Upper lobe of right lung (tissue), 1 donor: Measurements from ENCODE around the gene CAPRIN2. TPM values are rescaled to one million over a fixed set of nuclear protein-coding genes. Genes with fewer than 3 reads are reported as not detected.

Experiments used
- ATAC-seq: fragments of 200-7000 bp; cut with Tn5 transposase; one replicate; pipeline ENCODE4 v1.9.1; 2020; ENCODE audit warnings: mild to moderate bottlenecking, moderate library complexity
- DNase-seq: peaks from one replicate; pipeline ENCODE4 v3.0.0-alpha.2; 2020
- H3K27ac ChIP-seq: fragments of 200-600 bp; one replicate; pipeline ENCODE4 v1.8.0; 2022
- H3K27me3 ChIP-seq: fragments of 200-600 bp; one replicate; pipeline ENCODE4 v1.8.0; 2022; ENCODE audit warnings: mild to moderate bottlenecking
- H3K36me3 ChIP-seq: fragments of 200-600 bp; one replicate; pipeline ENCODE4 v1.8.0; 2022
- H3K4me1 ChIP-seq: fragments of 200-600 bp; one replicate; pipeline ENCODE4 v1.8.0; 2022
- H3K4me3 ChIP-seq: fragments of 200-600 bp; one replicate; pipeline ENCODE4 v1.8.0; 2022; ENCODE audit warnings: mild to moderate bottlenecking
- H3K9me3 ChIP-seq: fragments of 200-600 bp; one replicate; pipeline ENCODE4 v1.8.0; 2022
- CTCF ChIP-seq: fragments of 200-600 bp; IDR thresholded peaks from one replicate; pipeline ENCODE4 v1.8.0; 2022; ENCODE audit warnings: antibody characterized with exemption
- intact Hi-C: fragments of 100-400 bp; cut with DNase I; formaldehyde crosslinking; loops from one replicate; pipeline ENCODE4 v1.11.0; 2022
- long read RNA-seq: library from polyadenylated mRNA; unstranded; transcript quantifications from one replicate; pipeline ENCODE4 v2.0.0, GENCODE V29; 2021
- total RNA-seq: library from RNA; stranded (reverse); fragmentation: NEBNext Ultra II Directional; extraction: Animal tissue kit (Norgen Biotek cat#: 25700); gene quantifications from one replicate; pipeline ENCODE4 v1.2.1, GENCODE V29; 2021
- donor health status: DM: no; HTN: yes; CAD: no; lungs with severe emphysema.

The CAPRIN2 gene
- 17.2 TPM for total RNA-seq
- long read RNA-seq, partial matches to known transcripts = 0 of 10 reads
- long read RNA-seq, other reads (novel, unspliced or antisense) = 10 of 10 reads

GRCh38 chr12:30754750-30755394 is at the start of gene CAPRIN2:
CAPRIN2 (minus strand) TSS chr12:30754951; CDS start chr12:30753520, 1,431 bp downstream.
- Histone ChIP-seq H3K36me3 (no peaks in the 10 kb centered on the region), H3K4me1 (peaks cover 12% of the 10 kb centered on the region), H3K27me3 (no peaks in the 10 kb centered on the region), H3K4me3 (peak within 1 kb of the TSS; percentile 85), H3K9me3 (no peaks in the 10 kb centered on the region), H3K27ac (peak within 1 kb of the TSS; percentile 88)
- peak; percentile 32 for TF ChIP-seq CTCF
- intact Hi-C loops = no loop called here
- ATAC-seq = peak; percentile 98
- peak; percentile 99 for DNase-seq

GRCh38 chr12:30797689-30798088 is 42.9 kb upstream of the CAPRIN2 start:
- Histone ChIP-seq H3K36me3 (no peaks in the 10 kb centered on the region), H3K4me1 (peaks cover 4% of the 10 kb centered on the region), H3K27ac (no peak overlapping the region), H3K27me3 (peaks cover 9% of the 10 kb centered on the region), H3K4me3 (no peak overlapping the region), H3K9me3 (no peaks in the 10 kb centered on the region)
- no peak for TF ChIP-seq CTCF
- intact Hi-C loops = no loop called here
- DNase-seq = no peak
- no peak for ATAC-seq

GRCh38 chr12:30796891-30797371 is 42.2 kb upstream of the CAPRIN2 start:
- peak overlapping the region; percentile 57 for H3K4me3 ChIP-seq
- H3K36me3 ChIP-seq = no peaks in the 10 kb centered on the region
- ATAC-seq = no peak
- peaks cover 9% of the 10 kb centered on the region for H3K27me3 ChIP-seq
- no peaks in the 10 kb centered on the region for H3K9me3 ChIP-seq
- TF ChIP-seq CTCF = no peak
- H3K27ac ChIP-seq = no peak overlapping the region
- DNase-seq = no peak
- intact Hi-C loops = no loop called here
- H3K4me1 ChIP-seq = peaks cover 4% of the 10 kb centered on the region

GRCh38 chr12:30796313-30796780 is 41.6 kb upstream of the CAPRIN2 start:
- H3K9me3 ChIP-seq = no peaks in the 10 kb centered on the region
- H3K4me3 ChIP-seq = peak overlapping the region; percentile 57
- peaks cover 4% of the 10 kb centered on the region for H3K4me1 ChIP-seq
- TF ChIP-seq CTCF = no peak
- no peaks in the 10 kb centered on the region for H3K36me3 ChIP-seq
- H3K27ac ChIP-seq = no peak overlapping the region
- DNase-seq (no peak), ATAC-seq (peak; percentile 56)
- intact Hi-C loops = no loop called here
- peaks cover 9% of the 10 kb centered on the region for H3K27me3 ChIP-seq

GRCh38 chr12:30795410-30796312 is 40.9 kb upstream of the CAPRIN2 start:
- Histone ChIP-seq H3K9me3 (no peaks in the 10 kb centered on the region), H3K27me3 (peaks cover 9% of the 10 kb centered on the region), H3K4me3 (peak overlapping the region; percentile 57), H3K36me3 (no peaks in the 10 kb centered on the region), H3K27ac (peak overlapping the region; percentile 24), H3K4me1 (peaks cover 4% of the 10 kb centered on the region)
- peak; percentile 5 for TF ChIP-seq CTCF
- intact Hi-C loops = no loop called here
- DNase-seq (peak; percentile 77), ATAC-seq (peak; percentile 82)
